Inflammatory macrophage treated with lipopolysaccharide for 4 hours (primary cell): ENCODE results near the gene HDHD5.

Experiments
- DNase-seq: peaks from one replicate; pipeline ENCODE4 v3.0.0-alpha.2; 2020

HDHD5 gene

GRCh38 chr22:17119481-17120202 is 39.4 kb downstream of the HDHD5 start:
- peak; percentile 79 for DNase-seq

GRCh38 chr22:17118342-17118741 is 40.7 kb downstream of the HDHD5 start:
- DNase-seq, result no peak

- peak; percentile 59 for DNase-seq
Measured at GRCh38 chr22:17117890-17118289, 41.2 kb downstream of the HDHD5 start.

- no peak for DNase-seq
Measured at GRCh38 chr22:17117400-17117799, 41.7 kb downstream of the HDHD5 start.

GRCh38 chr22:17116572-17117330 is 42.3 kb downstream of the HDHD5 start:
- no peak for DNase-seq

- DNase-seq, result peak; percentile 46
Measured at GRCh38 chr22:17115945-17116565, 43.0 kb downstream of the HDHD5 start.

GRCh38 chr22:17115236-17115635 is 43.8 kb downstream of the HDHD5 start:
- peak; percentile 64 for DNase-seq

GRCh38 chr22:17114898-17115235 is 44.2 kb downstream of the HDHD5 start:
- DNase-seq, result no peak

- no peak for DNase-seq
Measured at GRCh38 chr22:17114173-17114897, 44.7 kb downstream of the HDHD5 start.

- DNase-seq, result no peak
Measured at GRCh38 chr22:17113600-17113999, 45.5 kb downstream of the HDHD5 start.

- DNase-seq, result no peak
Measured at GRCh38 chr22:17112491-17113042, 46.5 kb downstream of the HDHD5 start.

- DNase-seq, result no peak
Measured at GRCh38 chr22:17110791-17111550, 48.1 kb downstream of the HDHD5 start.

GRCh38 chr22:17109976-17110375 is 49.1 kb downstream of the HDHD5 start:
- DNase-seq, result no peak

- DNase-seq, result no peak
Measured at GRCh38 chr22:17109113-17109865, 49.8 kb downstream of the HDHD5 start.

GRCh38 chr22:17108256-17109112 is 50.6 kb downstream of the HDHD5 start:
- DNase-seq, result no peak

- no peak for DNase-seq
Measured at GRCh38 chr22:17107547-17107810, 51.6 kb downstream of the HDHD5 start.

- peak; percentile 92 for DNase-seq
Measured at GRCh38 chr22:17106785-17107546, 52.1 kb downstream of the HDHD5 start.

GRCh38 chr22:17106161-17106784 is 52.8 kb downstream of the HDHD5 start:
- peak; percentile 40 for DNase-seq
